ENCODE measurements around the gene SNRPA.

- TF ChIP-seq, protein P1, sequence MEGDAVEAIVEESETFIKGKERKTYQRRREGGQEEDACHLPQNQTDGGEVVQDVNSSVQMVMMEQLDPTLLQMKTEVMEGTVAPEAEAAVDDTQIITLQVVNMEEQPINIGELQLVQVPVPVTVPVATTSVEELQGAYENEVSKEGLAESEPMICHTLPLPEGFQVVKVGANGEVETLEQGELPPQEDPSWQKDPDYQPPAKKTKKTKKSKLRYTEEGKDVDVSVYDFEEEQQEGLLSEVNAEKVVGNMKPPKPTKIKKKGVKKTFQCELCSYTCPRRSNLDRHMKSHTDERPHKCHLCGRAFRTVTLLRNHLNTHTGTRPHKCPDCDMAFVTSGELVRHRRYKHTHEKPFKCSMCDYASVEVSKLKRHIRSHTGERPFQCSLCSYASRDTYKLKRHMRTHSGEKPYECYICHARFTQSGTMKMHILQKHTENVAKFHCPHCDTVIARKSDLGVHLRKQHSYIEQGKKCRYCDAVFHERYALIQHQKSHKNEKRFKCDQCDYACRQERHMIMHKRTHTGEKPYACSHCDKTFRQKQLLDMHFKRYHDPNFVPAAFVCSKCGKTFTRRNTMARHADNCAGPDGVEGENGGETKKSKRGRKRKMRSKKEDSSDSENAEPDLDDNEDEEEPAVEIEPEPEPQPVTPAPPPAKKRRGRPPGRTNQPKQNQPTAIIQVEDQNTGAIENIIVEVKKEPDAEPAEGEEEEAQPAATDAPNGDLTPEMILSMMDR (IDR thresholded peaks at IDR 0.05), result no peak
- no peak for TF ChIP-seq POLR2A (IDR thresholded peaks at IDR 0.05)
Observed at GRCh38 chr19:40719414-40719894, 31.5 kb upstream of the SNRPA start.
